Measurements from ENCODE around the gene EIF4G3. TPM values are rescaled to one million over a fixed set of nuclear protein-coding genes. Genes with fewer than 3 reads are reported as not detected.

The EIF4G3 gene
- total RNA-seq, 2 experiments from 2014 or later, result 44.6 to 48.0 TPM

- no peaks in the 10 kb centered on the region for H3K9me3 Mint-ChIP-seq
- H3K27me3 Mint-ChIP-seq (ENCODE audit: low read depth), result no peaks in the 10 kb centered on the region
- no peaks in the 10 kb centered on the region for H3K4me1 Mint-ChIP-seq (ENCODE audit: low read depth)
- H3K4me3 Mint-ChIP-seq, result no peak overlapping the region
- no peak for DNase-seq
- H3K27ac Mint-ChIP-seq, result no peak overlapping the region
- intact Hi-C loops (cut with micrococcal nuclease), result no loop called here
- CTCF ChIA-PET, result no interaction called here
- H3K36me3 Mint-ChIP-seq (ENCODE audit: low read depth), result peaks cover 6% of the 10 kb centered on the region
These were observed 59.5 kb downstream of the EIF4G3 start for GRCh38 chr1:21117159-21117558.

- Mint-ChIP-seq H3K36me3 (ENCODE audit: low read depth) (peaks cover 3% of the 10 kb centered on the region), H3K4me1 (ENCODE audit: low read depth) (no peaks in the 10 kb centered on the region), H3K27ac (no peak overlapping the region), H3K9me3 (no peaks in the 10 kb centered on the region), H3K4me3 (no peak overlapping the region), H3K27me3 (ENCODE audit: low read depth) (no peaks in the 10 kb centered on the region)
- CTCF ChIA-PET, result interaction anchor here (0.7 kb wide), 1 partner anchor 13 kb away, joined by 5 read pairs; no protein-coding TSS in a partner anchor
- no peak for DNase-seq
- intact Hi-C loops (cut with micrococcal nuclease), result no loop called here
These were observed 61.5 kb downstream of the EIF4G3 start for GRCh38 chr1:21115098-21115760.

GRCh38 chr1:21114431-21114830 is 62.3 kb downstream of the EIF4G3 start:
- no peaks in the 10 kb centered on the region for H3K4me1 Mint-ChIP-seq (ENCODE audit: low read depth)
- H3K27me3 Mint-ChIP-seq (ENCODE audit: low read depth), result no peaks in the 10 kb centered on the region
- H3K4me3 Mint-ChIP-seq, result no peak overlapping the region
- intact Hi-C loops (cut with micrococcal nuclease), result no loop called here
- H3K27ac Mint-ChIP-seq, result no peak overlapping the region
- H3K9me3 Mint-ChIP-seq, result no peaks in the 10 kb centered on the region
- no peak for DNase-seq
- H3K36me3 Mint-ChIP-seq (ENCODE audit: low read depth), result peaks cover 3% of the 10 kb centered on the region
- CTCF ChIA-PET, result no interaction called here

- Mint-ChIP-seq H3K36me3 (ENCODE audit: low read depth) (peaks cover 3% of the 10 kb centered on the region), H3K27ac (no peak overlapping the region), H3K4me1 (ENCODE audit: low read depth) (no peaks in the 10 kb centered on the region), H3K27me3 (ENCODE audit: low read depth) (no peaks in the 10 kb centered on the region), H3K4me3 (no peak overlapping the region), H3K9me3 (no peaks in the 10 kb centered on the region)
- DNase-seq, result no peak
- CTCF ChIA-PET, result no interaction called here
- intact Hi-C loops (cut with micrococcal nuclease), result no loop called here
These were observed 66.5 kb downstream of the EIF4G3 start for GRCh38 chr1:21110163-21110562.

GRCh38 chr1:21106709-21107108 is 70.0 kb downstream of the EIF4G3 start:
- Mint-ChIP-seq H3K36me3 (ENCODE audit: low read depth) (peaks cover 13% of the 10 kb centered on the region), H3K4me1 (ENCODE audit: low read depth) (no peaks in the 10 kb centered on the region), H3K27me3 (ENCODE audit: low read depth) (no peaks in the 10 kb centered on the region), H3K27ac (no peak overlapping the region), H3K9me3 (no peaks in the 10 kb centered on the region), H3K4me3 (no peak overlapping the region)
- CTCF ChIA-PET, result no interaction called here
- intact Hi-C loops (cut with micrococcal nuclease), result no loop called here
- no peak for DNase-seq

GRCh38 chr1:21106238-21106637 is 70.5 kb downstream of the EIF4G3 start:
- H3K4me1 Mint-ChIP-seq (ENCODE audit: low read depth), result no peaks in the 10 kb centered on the region
- no peaks in the 10 kb centered on the region for H3K9me3 Mint-ChIP-seq
- H3K27ac Mint-ChIP-seq, result no peak overlapping the region
- peaks cover 11% of the 10 kb centered on the region for H3K36me3 Mint-ChIP-seq (ENCODE audit: low read depth)
- CTCF ChIA-PET, result no interaction called here
- H3K4me3 Mint-ChIP-seq, result no peak overlapping the region
- intact Hi-C loops (cut with micrococcal nuclease), result no loop called here
- H3K27me3 Mint-ChIP-seq (ENCODE audit: low read depth), result no peaks in the 10 kb centered on the region
- DNase-seq, result no peak

GRCh38 chr1:21105807-21106206 is 70.9 kb downstream of the EIF4G3 start:
- CTCF ChIA-PET, result no interaction called here
- Mint-ChIP-seq H3K36me3 (ENCODE audit: low read depth) (peaks cover 11% of the 10 kb centered on the region), H3K27ac (no peak overlapping the region), H3K4me1 (ENCODE audit: low read depth) (no peaks in the 10 kb centered on the region), H3K9me3 (no peaks in the 10 kb centered on the region), H3K4me3 (no peak overlapping the region), H3K27me3 (ENCODE audit: low read depth) (no peaks in the 10 kb centered on the region)
- intact Hi-C loops (cut with micrococcal nuclease), result no loop called here
- no peak for DNase-seq

GRCh38 chr1:21104683-21105082 is 72.0 kb downstream of the EIF4G3 start:
- no peak for DNase-seq
- Mint-ChIP-seq H3K9me3 (no peaks in the 10 kb centered on the region), H3K4me1 (ENCODE audit: low read depth) (no peaks in the 10 kb centered on the region), H3K27me3 (ENCODE audit: low read depth) (no peaks in the 10 kb centered on the region), H3K36me3 (ENCODE audit: low read depth) (peaks cover 16% of the 10 kb centered on the region), H3K4me3 (no peak overlapping the region), H3K27ac (no peak overlapping the region)
- intact Hi-C loops (cut with micrococcal nuclease), result no loop called here
- CTCF ChIA-PET, result no interaction called here

- DNase-seq, result no peak
- CTCF ChIA-PET, result no interaction called here
- Mint-ChIP-seq H3K9me3 (no peaks in the 10 kb centered on the region), H3K27me3 (ENCODE audit: low read depth) (no peaks in the 10 kb centered on the region), H3K27ac (no peak overlapping the region), H3K4me3 (no peak overlapping the region), H3K36me3 (ENCODE audit: low read depth) (peaks cover 25% of the 10 kb centered on the region), H3K4me1 (ENCODE audit: low read depth) (peaks cover 5% of the 10 kb centered on the region)
- intact Hi-C loops (cut with micrococcal nuclease), result no loop called here
These were observed 76.2 kb downstream of the EIF4G3 start for GRCh38 chr1:21100481-21100921.

- no peak overlapping the region for H3K27ac Mint-ChIP-seq
- H3K4me1 Mint-ChIP-seq (ENCODE audit: low read depth), result peaks cover 5% of the 10 kb centered on the region
- CTCF ChIA-PET, result no interaction called here
- H3K36me3 Mint-ChIP-seq (ENCODE audit: low read depth), result peaks cover 26% of the 10 kb centered on the region
- no peaks in the 10 kb centered on the region for H3K27me3 Mint-ChIP-seq (ENCODE audit: low read depth)
- intact Hi-C loops (cut with micrococcal nuclease), result no loop called here
- no peaks in the 10 kb centered on the region for H3K9me3 Mint-ChIP-seq
- H3K4me3 Mint-ChIP-seq, result no peak overlapping the region
- DNase-seq, result no peak
These were observed 76.9 kb downstream of the EIF4G3 start for GRCh38 chr1:21099869-21100131.

- Mint-ChIP-seq H3K9me3 (peaks cover 3% of the 10 kb centered on the region), H3K27ac (no peak overlapping the region), H3K36me3 (ENCODE audit: low read depth) (peaks cover 27% of the 10 kb centered on the region), H3K27me3 (ENCODE audit: low read depth) (no peaks in the 10 kb centered on the region), H3K4me1 (ENCODE audit: low read depth) (peaks cover 5% of the 10 kb centered on the region), H3K4me3 (no peak overlapping the region)
- intact Hi-C loops (cut with micrococcal nuclease), result no loop called here
- CTCF ChIA-PET, result no interaction called here
- DNase-seq, result no peak
These were observed 77.4 kb downstream of the EIF4G3 start for GRCh38 chr1:21099034-21099868.

- H3K4me3 Mint-ChIP-seq, result no peak overlapping the region
- intact Hi-C loops (cut with micrococcal nuclease), result no loop called here
- no peaks in the 10 kb centered on the region for H3K27me3 Mint-ChIP-seq (ENCODE audit: low read depth)
- peaks cover 28% of the 10 kb centered on the region for H3K36me3 Mint-ChIP-seq (ENCODE audit: low read depth)
- DNase-seq, result no peak
- H3K27ac Mint-ChIP-seq, result no peak overlapping the region
- H3K9me3 Mint-ChIP-seq, result peaks cover 6% of the 10 kb centered on the region
- CTCF ChIA-PET, result no interaction called here
- peaks cover 5% of the 10 kb centered on the region for H3K4me1 Mint-ChIP-seq (ENCODE audit: low read depth)
These were observed 78.3 kb downstream of the EIF4G3 start for GRCh38 chr1:21098186-21098915.

GRCh38 chr1:21097729-21098128 is 79.0 kb downstream of the EIF4G3 start:
- Mint-ChIP-seq H3K27ac (no peak overlapping the region), H3K9me3 (peaks cover 8% of the 10 kb centered on the region), H3K27me3 (ENCODE audit: low read depth) (no peaks in the 10 kb centered on the region), H3K4me1 (ENCODE audit: low read depth) (peaks cover 5% of the 10 kb centered on the region), H3K36me3 (ENCODE audit: low read depth) (peaks cover 29% of the 10 kb centered on the region), H3K4me3 (no peak overlapping the region)
- DNase-seq, result no peak
- intact Hi-C loops (cut with micrococcal nuclease), result no loop called here
- CTCF ChIA-PET, result no interaction called here

All from activated naive CD4-positive, alpha-beta T cell treated with anti-CD3 and anti-CD28 coated beads for 36 hours (primary cell).